ENCODE results near the gene SGMS1.
A peak's percentile ranks its signal among the peaks of the same experiment; 100 is the strongest.

Gene SGMS1

GRCh38 chr10:50286996-50287803 is 336.6 kb downstream of the SGMS1 start:
- TF ChIP-seq CTCF (conservative IDR thresholded peaks at IDR 0.05; ENCODE audit: control insufficient read depth, insufficient read depth, low read depth, low read length), result no peak
- DNase-seq (ENCODE audit: low read depth), result no peak
- H3K4me3 ChIP-seq (ENCODE audit: control insufficient read depth, low read depth, low read length), result no peak overlapping the region

GRCh38 chr10:50286517-50286916 is 337.2 kb downstream of the SGMS1 start:
- DNase-seq (ENCODE audit: low read depth), result peak; percentile 90
- H3K4me3 ChIP-seq (ENCODE audit: control insufficient read depth, low read depth, low read length), result no peak overlapping the region
- no peak for TF ChIP-seq CTCF (conservative IDR thresholded peaks at IDR 0.05; ENCODE audit: control insufficient read depth, insufficient read depth, low read depth, low read length)

- no peak for TF ChIP-seq CTCF (conservative IDR thresholded peaks at IDR 0.05; ENCODE audit: control insufficient read depth, insufficient read depth, low read depth, low read length)
- no peak for DNase-seq (ENCODE audit: low read depth)
These were observed 341.7 kb downstream of the SGMS1 start for GRCh38 chr10:50281967-50282522.

GRCh38 chr10:50281210-50281966 is 342.4 kb downstream of the SGMS1 start:
- no peak for TF ChIP-seq CTCF (conservative IDR thresholded peaks at IDR 0.05; ENCODE audit: control insufficient read depth, insufficient read depth, low read depth, low read length)
- no peak overlapping the region for H3K4me3 ChIP-seq (ENCODE audit: control insufficient read depth, low read depth, low read length)
- no peak for DNase-seq (ENCODE audit: low read depth)

More at GRCh38 chr10:50281967-50282522, 341.7 kb downstream of the SGMS1 start:
- no peak overlapping the region for H3K4me3 ChIP-seq (ENCODE audit: control insufficient read depth, low read depth, low read length)

- DNase-seq (ENCODE audit: low read depth), result no peak
- TF ChIP-seq CTCF (conservative IDR thresholded peaks at IDR 0.05; ENCODE audit: control insufficient read depth, insufficient read depth, low read depth, low read length), result no peak
These were observed 343.5 kb downstream of the SGMS1 start for GRCh38 chr10:50280049-50280841.

GRCh38 chr10:50279489-50279888 is 344.3 kb downstream of the SGMS1 start:
- no peak overlapping the region for H3K4me3 ChIP-seq (ENCODE audit: control insufficient read depth, low read depth, low read length)
- DNase-seq (ENCODE audit: low read depth), result no peak
- TF ChIP-seq CTCF (conservative IDR thresholded peaks at IDR 0.05; ENCODE audit: control insufficient read depth, insufficient read depth, low read depth, low read length), result no peak

More at GRCh38 chr10:50280049-50280841, 343.5 kb downstream of the SGMS1 start:
- no peak overlapping the region for H3K4me3 ChIP-seq (ENCODE audit: control insufficient read depth, low read depth, low read length)

All from fibroblast of mammary gland (primary cell).